Endometrial microvascular endothelial cells (primary cell): ENCODE results near the gene KRT12. TPM values are rescaled to one million over a fixed set of nuclear protein-coding genes. Genes with fewer than 3 reads are reported as not detected.
"Not testable (repeated sequence)": the region's sequence is repeated elsewhere in the genome, so short reads cannot be mapped to it uniquely, and the experiment has no call there.

Experiments
- in situ Hi-C: cut with HindIII; loops from 2 replicates; pipeline ENCODE4 v1.10.0; 2017; ENCODE audit warnings: low sequenced_read_pairs, low pct_unique_long_range_greater_than_20kb; ENCODE audit errors: inconsistent ontology term
- total RNA-seq: library from RNA; depleted of rRNA; stranded (reverse); fragments of >200 nt; gene quantifications from one replicate; pipeline ENCODE4 v1.2.3, GENCODE V29; 2015; ENCODE audit errors: inconsistent ontology term

Gene KRT12
- total RNA-seq, 1 donor from 2014 or later: not detected

- in situ Hi-C loops: no loop called here
Measured at GRCh38 chr17:40886090-40886489, 19.1 kb upstream of the KRT12 start.

- in situ Hi-C loops: no loop called here
Measured at GRCh38 chr17:40884708-40885512, 17.9 kb upstream of the KRT12 start, which contains the start of gene KRT20. TSS of gene KRT20 (minus strand) at chr17:40885242. CDS start at chr17:40885185, 57 bp downstream.

GRCh38 chr17:40883626-40884334, 16.8 kb upstream of the KRT12 start:
- in situ Hi-C loops: no loop called here

- in situ Hi-C loops: no loop called here
Measured at GRCh38 chr17:40883031-40883430, 16.0 kb upstream of the KRT12 start.

- in situ Hi-C loops: no loop called here
Measured at GRCh38 chr17:40879026-40879425, 12.0 kb upstream of the KRT12 start.

DNA sequence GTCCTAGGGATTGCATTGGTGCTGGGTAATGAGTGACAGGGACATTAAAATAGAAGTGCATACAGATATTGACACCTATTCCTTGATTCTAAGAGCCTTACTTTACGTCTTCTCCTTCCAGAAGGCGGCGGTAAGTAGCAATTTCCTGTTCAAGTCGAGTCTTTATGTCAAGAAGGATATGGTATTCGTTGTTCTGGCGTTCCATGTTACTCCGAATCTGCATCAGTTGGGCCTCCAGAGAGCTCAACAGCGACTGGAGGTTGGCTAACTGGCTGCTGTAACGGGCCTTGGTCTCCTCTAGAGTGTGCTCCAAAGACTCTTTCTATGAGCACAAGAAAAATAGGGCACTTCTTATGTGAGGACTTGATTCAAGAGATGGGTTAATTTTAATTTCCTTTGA, 11.0 kb upstream of the KRT12 start:
- in situ Hi-C loops: no loop called here

- in situ Hi-C loops: no loop called here
Measured at GRCh38 chr17:40873801-40874200, 6.8 kb upstream of the KRT12 start.

GRCh38 chr17:40873255-40873654, 6.2 kb upstream of the KRT12 start:
- in situ Hi-C loops: no loop called here

- in situ Hi-C loops: no loop called here
Measured at GRCh38 chr17:40872416-40872815, 5.4 kb upstream of the KRT12 start.

DNA sequence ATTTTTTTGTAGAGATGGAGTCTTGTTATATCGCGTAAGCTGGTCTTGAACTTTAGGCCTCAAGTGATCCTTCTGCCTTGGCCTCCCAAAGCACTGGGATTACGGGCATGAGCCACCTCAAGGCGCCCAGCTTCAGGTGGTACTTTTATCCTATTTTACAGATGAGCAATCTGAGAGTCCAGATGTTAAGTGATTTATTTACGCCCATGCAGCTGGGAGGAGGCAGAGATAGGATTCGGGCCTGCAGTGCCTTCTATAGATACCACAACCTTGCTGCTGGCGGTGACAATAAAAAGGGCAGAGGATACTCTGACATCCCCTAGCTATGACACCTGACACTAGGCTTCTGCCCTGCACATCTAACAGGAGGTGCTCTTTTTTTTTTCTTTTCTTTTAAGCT, 4.3 kb upstream of the KRT12 start:
- in situ Hi-C loops: no loop called here

DNA sequence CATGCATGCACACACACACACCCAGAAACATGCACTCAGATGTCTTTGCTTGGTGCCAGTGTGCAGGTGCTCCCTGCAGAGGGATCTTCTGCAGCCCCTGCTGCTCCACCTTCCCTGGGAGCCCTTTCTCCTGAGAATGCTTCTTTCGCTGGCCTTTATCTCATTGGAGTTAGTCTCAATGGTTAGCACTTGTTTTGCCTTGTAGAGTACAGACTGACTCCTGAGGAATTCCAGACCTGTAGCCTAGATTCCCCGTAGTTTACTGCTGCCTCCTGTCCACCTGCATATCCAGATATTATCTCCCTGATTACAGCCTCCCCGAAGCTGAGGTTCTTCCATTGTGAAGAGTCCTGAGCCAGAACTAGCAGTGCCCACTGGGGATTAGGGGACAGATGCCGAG, 3.1 kb upstream of the KRT12 start:
- in situ Hi-C loops: no loop called here

DNA sequence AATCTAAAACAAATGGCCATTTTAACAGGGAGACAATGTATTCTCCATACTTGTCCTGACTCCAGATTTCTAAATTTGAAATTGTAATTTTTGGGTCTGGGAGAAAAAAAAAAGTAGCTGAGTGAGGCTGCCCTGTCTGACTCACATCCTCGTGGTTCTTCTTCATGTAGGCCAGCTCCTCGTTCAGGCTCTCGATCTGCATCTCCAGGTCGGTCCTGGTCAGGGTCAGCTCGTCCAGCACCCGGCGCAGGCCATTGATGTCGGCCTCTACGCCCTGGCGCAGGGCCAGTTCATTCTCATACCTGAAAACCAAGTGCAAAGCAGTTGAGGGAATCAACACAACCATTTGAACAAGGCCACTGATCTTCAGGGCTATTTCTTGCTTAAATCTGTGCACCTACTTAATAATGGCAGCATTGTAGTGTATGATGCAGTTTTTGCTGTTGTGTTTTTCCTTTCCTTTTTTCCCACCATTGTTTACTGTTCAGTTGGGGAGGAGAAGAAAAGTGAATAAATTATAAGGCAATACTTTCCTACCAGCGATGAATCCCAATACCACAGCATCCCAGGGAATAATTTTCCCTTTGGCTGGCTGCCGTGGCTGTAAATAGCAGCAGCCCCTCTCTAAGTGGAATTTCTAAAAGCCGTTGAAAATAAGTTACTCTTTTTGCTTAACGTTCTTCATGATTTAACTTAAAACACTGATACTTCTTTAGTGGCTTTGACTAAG, 2.2 kb downstream of the KRT12 start:
- in situ Hi-C loops: no loop called here

- in situ Hi-C loops: no loop called here
Measured at GRCh38 chr17:40862985-40863733, 3.9 kb downstream of the KRT12 start.

- in situ Hi-C loops: no loop called here
Measured at GRCh38 chr17:40859536-40859935, 7.5 kb downstream of the KRT12 start.

GRCh38 chr17:40858667-40859066, 8.4 kb downstream of the KRT12 start:
- in situ Hi-C loops: not testable (repeated sequence)

DNA sequence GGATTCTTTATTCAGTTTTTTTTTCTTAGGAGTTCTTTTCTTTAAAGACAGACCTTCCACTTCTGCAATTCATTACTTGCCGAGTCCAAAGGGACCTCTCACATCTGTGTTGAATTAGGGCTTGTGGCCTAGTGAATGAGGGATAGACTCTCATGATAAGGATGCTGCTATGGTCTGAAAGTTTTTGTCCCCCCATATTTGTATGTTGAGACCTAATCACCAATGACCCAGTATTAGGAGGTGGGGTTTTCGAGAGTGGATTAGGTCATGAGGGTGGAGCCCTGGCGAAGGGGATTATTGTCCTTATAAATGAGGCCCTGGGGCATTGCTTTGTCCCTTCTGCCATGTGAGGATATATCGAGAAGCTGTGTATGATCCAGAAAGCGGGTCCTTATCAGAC, 9.5 kb downstream of the KRT12 start:
- in situ Hi-C loops: no loop called here

DNA sequence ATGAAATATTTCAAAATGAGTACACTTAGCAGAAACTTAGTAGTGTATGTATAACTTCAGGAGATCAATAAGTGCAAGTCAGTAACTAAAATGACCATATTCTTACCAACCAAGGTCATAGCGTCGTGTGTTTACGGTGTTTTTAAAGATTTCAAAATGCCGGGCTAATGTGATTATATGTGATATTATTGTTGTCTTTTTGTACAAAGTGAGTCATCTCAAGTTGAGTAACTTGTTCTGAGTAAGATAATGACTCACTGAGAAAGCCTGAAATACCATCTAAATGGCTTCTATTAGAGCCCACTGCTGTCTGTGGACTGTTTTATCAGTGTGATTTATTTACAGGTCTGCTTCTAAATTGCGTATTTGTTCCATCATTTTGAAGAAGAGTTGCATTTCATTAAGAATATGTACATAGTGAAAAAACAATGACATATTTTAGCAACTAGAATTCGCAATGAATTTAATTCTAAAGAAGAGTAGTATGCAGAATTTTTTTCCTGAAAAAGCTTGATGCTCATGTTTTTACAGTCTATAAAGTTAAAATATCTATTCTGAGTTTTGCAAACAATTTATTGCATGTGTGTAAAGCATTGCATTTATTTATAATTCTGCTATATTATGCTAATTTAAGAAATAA, 12.7 kb downstream of the KRT12 start:
- in situ Hi-C loops: no loop called here

DNA sequence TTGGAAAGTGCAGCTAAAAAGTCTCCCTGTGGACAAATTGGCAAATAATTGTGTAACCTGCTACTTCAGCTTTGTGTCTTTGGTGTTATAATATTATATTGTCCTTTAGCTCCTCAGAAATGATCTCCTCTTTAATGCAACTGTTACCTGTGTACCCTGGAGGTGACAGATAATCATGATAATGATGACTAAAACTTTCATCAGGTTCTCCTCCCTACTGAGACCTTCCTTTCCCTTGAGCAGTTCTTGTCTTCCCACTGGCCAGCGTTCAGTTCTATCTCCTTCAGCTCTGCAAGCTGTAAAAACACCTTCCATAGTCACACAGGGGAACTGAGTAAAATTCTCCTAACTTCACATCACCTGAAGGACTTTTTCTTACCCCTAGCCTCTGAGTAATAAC, 14.7 kb downstream of the KRT12 start:
- in situ Hi-C loops: no loop called here
